GM12873 (cell line): ENCODE results near the gene CNNM2.

Source experiments
- TF ChIP-seq, protein P1 (sequence below): IDR thresholded peaks from 2 replicates; pipeline ENCODE4 v1.5.1; 2012; ENCODE audit warnings: low read depth, mild to moderate bottlenecking, moderate library complexity, low read length, control low read depth; ENCODE audit not compliant: insufficient read depth; ENCODE audit errors: missing control alignments

The CNNM2 gene

DNA sequence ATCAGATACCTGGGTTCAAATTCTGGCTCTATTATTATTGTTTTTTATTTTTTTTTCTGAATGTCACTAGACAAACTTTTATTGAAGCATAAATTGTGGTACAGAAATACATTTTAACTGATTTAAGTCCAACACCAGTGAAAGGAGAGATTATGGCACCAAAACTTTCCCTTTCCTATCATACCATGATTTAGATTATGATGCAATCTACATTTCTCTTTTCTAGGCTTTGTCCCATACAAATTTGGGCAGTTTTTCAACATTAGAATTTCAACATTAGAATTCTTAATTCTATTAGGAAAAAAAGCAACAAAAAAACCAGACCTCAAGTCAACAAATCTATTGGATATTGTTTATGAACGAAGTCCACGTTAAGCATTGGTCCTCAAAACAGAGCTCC is 37.8 kb upstream of the CNNM2 start:
- TF ChIP-seq, protein P1, sequence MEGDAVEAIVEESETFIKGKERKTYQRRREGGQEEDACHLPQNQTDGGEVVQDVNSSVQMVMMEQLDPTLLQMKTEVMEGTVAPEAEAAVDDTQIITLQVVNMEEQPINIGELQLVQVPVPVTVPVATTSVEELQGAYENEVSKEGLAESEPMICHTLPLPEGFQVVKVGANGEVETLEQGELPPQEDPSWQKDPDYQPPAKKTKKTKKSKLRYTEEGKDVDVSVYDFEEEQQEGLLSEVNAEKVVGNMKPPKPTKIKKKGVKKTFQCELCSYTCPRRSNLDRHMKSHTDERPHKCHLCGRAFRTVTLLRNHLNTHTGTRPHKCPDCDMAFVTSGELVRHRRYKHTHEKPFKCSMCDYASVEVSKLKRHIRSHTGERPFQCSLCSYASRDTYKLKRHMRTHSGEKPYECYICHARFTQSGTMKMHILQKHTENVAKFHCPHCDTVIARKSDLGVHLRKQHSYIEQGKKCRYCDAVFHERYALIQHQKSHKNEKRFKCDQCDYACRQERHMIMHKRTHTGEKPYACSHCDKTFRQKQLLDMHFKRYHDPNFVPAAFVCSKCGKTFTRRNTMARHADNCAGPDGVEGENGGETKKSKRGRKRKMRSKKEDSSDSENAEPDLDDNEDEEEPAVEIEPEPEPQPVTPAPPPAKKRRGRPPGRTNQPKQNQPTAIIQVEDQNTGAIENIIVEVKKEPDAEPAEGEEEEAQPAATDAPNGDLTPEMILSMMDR = no peak

DNA sequence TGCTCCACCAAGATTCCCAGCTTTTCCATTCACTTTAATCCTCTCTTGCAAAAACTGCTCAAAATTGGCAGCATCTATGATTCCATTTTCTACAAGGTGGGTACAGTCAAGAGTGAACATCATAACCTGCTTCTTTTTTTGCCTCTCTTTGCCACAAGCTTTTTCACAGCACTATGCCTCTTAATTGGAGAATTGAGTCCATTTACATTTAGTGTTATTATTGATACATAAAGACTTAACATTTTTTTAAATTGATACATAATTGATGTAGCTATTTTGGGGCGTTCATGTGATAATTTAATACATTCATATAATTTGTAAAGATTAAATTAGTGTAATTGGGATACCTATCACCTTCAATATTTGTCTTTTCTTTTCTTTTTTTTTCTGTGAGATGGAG is 30.0 kb upstream of the CNNM2 start:
- TF ChIP-seq, protein P1 = no peak

DNA sequence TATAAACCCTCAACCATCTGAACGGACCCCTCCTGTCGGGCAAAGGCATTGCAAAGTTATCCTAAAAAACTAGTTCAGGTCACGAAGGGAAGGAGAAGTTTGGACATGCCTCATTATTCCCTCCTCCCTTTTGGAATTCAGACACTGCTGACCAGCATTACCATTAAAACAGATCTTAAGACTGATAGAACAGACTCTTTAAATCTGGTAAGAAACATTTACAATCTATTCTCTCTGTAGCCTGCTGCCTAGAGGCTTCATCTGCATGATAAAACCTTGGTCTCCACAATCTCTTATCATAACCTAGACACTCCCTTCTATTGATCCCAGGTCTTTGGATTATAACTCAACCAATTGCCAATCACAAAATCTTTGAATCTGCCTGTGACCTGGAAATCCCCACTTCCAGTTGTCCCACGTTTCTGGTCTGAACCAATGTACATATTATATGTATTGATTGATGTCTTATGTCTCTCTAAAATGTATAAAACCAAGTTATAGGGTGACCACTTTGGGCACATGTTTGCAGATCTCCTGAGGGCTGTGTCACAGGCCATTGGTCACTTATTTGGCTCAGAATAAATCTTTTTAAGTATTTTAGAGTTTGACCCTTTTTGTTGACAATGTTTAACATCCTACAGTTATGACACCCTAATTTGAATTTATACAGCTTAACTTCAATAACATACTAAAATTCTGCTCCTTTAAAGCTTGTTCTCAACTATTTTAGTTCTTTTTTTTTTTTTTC is 23.5 kb upstream of the CNNM2 start:
- TF ChIP-seq, protein P1 = no peak

DNA sequence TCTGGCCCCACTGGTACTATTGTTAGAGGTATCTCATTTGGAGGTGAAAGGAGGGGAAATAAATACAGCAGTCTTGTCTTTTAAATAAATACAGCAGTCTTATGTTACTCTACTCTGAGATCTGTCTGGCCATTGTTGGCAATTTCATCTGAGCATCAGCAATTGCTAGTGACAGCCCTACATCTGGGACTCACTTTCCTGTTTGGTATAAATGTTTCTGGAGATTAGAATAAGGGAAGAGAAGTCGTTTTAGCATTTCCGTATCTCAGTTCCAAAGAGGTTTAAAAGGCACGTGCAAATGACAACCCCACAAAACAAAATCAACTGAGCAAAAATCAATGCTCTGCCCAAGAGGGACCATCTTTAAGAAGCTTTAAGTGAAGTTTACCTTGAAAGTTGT is 18.1 kb upstream of the CNNM2 start:
- TF ChIP-seq, protein P1 = no peak

DNA sequence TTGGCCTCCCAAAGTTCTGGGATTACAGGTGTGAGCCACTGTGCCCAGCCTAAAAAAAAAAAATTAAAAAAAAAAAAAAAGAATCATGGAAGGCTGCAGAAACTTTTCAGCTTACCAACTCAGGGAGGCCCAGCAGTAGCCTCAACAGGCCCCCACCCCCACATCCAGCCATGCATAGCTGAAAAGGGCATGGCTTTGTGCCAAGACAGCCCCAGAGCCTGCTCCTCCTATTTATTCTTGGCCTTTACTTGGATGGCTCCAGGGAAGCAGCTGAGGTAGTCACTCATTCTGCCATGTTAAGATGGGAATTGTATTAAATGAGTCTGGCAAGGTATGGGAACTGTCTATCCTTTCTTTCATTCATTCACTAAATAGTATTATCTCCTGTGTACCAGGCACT is 13.7 kb upstream of the CNNM2 start:
- TF ChIP-seq, protein P1 = no peak

DNA sequence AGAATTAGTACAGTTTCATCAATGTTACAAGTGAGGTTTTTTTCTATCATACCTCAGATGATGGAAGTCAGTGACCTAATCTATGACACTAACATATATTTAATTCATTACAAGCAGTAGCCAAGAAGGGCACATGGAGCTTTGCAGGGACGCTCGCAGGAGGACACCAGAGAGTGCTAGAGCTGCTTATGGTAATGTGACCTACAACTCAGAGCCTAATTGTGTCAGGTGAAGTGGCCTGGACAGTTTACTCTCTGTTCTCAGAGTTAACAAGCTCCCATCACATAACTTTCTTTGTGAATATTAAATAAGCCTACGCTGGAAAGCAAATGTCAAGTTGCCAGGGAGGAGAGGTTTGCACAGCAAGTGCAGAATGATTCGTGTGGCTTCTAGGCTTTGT is 11.6 kb upstream of the CNNM2 start:
- TF ChIP-seq, protein P1 = no peak

DNA sequence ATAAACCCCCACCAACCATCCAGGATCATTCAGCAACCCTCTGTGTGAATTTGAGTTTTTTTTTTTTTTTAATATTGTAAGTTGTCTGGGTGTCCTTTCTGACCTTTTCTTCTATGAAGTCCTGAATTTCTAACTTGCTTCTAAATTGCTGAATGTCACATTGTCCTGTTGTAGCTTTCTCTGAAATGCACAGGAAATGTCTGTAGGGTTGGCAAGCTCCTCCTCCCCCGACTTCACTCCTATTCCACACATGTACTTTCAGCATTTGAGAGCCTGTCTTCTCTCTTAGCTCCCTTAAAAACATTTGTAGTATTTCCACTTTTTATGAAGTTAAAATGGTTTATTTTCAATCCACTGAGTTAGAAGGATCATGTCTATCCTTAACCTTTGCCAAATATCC is 3.3 kb upstream of the CNNM2 start:
- TF ChIP-seq, protein P1 = no peak

DNA sequence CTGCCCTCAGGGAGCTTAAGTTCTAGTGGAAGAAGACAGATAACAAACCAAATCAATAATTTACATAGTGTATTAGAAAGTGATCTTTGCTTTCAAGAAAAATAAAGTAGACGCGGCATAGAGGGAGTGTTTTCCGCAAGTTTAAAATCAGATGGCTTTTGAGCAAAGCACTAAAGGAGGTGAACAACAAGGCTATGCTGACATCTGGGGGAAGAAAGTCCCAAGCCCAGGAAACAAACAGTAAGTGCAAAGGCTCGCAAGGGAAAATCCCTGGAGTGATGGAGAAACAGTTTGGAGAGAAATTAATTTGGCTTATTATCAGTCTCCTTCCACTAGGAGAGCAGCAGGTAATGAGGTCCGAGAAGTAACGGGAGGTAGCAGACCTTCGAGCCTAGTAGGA is 1.9 kb upstream of the CNNM2 start:
- TF ChIP-seq, protein P1 = no peak
